Cardiac septum (tissue), 1 donor: ENCODE measurements around the gene MEX3C. TPM values are rescaled to one million over a fixed set of nuclear protein-coding genes. Genes with fewer than 3 reads are reported as not detected.

Experiments used
- DNase-seq: peaks from one replicate; pipeline ENCODE4 v3.0.0-alpha.2; 2020; ENCODE audit warnings: low spot score
- intact Hi-C: fragments of 100-400 bp; cut with DNase I; formaldehyde crosslinking; loops from one replicate; pipeline ENCODE4 v1.14.0; 2022
- total RNA-seq: library from RNA; stranded (reverse); fragmentation: NEBNext Ultra II Directional; extraction: Animal tissue kit (Norgen Biotek cat#: 25700); gene quantifications from one replicate; pipeline ENCODE4 v1.2.1, GENCODE V29; 2021
- donor health status: DM: no; HTN: no; CAD: no.

The MEX3C gene
- total RNA-seq, 1 donor from 2014 or later, result 21.6 TPM

- DNase-seq, result no peak
- intact Hi-C loops, result no loop called here
Measured at GRCh38 chr18:51163543-51163942, 33.9 kb downstream of the MEX3C start.

- DNase-seq, result no peak
- intact Hi-C loops, result no loop called here
Measured at GRCh38 chr18:51162617-51163016, 34.9 kb downstream of the MEX3C start.

- DNase-seq, result no peak
- intact Hi-C loops, result no loop called here
Measured at GRCh38 chr18:51160646-51161045, 36.8 kb downstream of the MEX3C start.

DNA sequence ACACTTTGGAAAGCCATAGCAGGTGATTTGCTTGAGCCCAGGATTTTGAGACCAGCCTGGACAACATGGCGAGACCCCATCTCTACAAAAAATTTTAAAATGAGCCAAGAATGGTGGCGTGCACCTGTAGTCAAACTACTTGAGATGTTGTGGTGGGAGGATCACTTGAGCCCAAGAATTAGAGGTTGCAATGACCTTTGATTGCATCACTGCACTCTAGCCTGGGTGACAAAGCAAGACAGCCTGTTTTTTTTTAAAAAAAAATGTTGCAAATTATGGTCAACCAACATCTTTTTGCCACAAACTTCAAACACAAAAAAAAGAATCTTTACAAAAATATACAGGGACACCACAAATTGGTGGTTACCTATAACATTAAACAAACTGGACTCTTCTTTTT is 40.3 kb downstream of the MEX3C start:
- DNase-seq, result no peak
- intact Hi-C loops, result no loop called here

DNA sequence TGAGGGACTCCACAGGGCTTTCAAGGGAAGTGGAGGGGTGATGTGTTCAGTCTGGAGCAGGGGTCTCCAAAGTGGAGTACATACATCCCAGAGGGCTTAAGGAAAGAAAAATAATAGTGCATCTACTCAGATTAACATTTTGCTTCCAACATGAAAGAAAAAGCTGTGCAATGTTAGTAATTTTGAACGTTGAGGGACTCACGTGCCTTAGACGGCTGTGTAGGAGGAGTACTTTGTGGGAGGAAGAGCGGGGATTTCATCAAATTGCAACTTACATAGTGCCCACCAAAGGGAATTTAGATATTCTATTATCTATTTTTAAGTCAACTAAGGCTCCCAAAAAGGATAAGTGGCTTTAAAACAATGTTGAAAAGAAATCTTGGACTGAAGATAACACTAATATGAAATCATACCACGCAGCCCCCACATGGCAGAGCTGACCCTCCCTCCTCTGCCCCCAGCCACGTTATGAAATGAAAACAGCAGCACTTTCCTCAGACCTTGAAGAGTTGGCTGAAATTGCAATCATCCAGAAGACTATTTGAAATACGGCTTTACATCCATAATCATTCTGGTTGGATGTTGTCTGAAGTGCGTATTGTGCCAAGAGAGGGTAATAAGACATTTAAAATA is 42.9 kb downstream of the MEX3C start:
- intact Hi-C loops, result no loop called here
- no peak for DNase-seq

DNA sequence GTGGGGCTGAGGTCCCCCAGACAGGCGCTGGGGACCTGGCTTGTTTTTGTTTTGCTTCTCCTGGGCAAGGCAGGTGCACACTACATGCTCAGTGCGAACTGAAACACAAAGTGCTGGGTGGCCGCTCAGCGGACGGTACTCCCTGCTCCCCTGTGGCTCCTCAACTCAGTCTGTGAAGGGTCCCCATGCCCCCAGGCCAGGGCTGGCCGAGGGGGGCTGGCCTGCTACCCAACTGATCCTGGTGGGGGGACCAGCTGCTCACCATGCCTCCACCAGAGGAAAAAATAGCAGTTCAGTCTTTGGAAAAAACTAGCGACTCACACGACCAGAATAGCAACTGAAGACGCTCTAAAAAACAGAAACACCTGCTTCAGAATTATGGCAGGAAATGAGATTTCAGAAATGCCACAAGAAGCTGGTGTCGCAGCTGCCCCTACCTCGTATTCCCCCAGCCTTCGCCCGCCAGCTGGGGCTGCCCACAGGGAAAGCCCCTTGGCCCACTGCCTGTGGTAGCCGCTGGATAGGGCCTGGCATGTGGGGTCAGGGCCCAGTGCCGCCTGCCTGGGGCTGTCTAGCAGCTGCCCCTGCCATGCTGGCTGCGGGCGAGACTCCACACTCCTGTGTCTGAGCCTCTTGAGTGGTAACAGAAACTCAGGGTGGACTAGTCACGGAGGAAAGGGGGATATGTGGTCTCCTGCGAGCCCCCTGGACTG is 43.7 kb downstream of the MEX3C start:
- intact Hi-C loops, result no loop called here
- DNase-seq, result peak; percentile 70

GRCh38 chr18:51151568-51152511 is 45.6 kb downstream of the MEX3C start:
- intact Hi-C loops, result no loop called here
- peak; percentile 44 for DNase-seq

GRCh38 chr18:51151185-51151567 is 46.3 kb downstream of the MEX3C start:
- intact Hi-C loops, result no loop called here
- peak; percentile 53 for DNase-seq

GRCh38 chr18:51150113-51150700 is 47.3 kb downstream of the MEX3C start:
- intact Hi-C loops, result no loop called here
- DNase-seq, result peak; percentile 35

DNA sequence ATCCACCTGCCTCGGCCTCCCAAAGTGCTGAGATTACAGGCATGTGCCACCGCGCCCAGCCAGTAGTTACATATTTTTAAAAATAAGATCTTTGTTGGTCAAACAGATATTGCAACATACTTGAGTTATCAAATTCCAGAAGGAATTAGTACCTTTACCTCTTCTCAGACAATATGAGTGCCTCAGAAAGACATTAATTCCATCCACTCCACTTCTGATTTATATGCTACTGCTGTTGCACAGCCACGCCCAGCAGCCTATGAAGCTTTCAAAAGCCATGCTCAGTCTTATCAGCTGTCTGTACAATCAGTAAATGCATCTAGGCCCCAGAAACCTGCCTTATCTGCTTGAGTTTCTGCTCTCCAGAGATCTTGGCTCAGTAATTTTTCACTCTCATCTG is 47.8 kb downstream of the MEX3C start:
- DNase-seq, result peak; percentile 12
- intact Hi-C loops, result no loop called here

DNA sequence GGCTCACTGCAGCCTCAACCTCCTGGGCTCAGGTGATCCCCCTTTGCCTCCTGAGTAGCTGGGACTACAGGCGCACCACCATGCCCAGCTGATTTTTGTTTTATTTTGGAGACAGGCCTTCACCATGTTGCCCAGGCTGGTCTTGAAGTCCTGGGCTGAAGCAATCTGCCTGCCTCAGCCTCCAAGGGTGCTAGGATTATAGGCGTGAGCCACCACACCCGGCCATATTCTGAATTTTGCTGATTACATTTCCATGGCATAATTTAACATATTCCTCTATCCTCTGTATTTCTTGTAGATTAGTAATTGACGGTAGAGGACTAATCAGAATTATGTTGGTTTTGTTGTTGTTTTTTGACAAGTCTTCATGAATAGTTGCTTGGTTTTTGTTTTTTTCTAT is 50.6 kb downstream of the MEX3C start:
- intact Hi-C loops, result no loop called here
- peak; percentile 22 for DNase-seq

GRCh38 chr18:51138936-51139335 is 58.5 kb downstream of the MEX3C start:
- intact Hi-C loops, result no loop called here
- DNase-seq, result peak; percentile 39

GRCh38 chr18:51137891-51138290 is 59.6 kb downstream of the MEX3C start:
- DNase-seq, result peak; percentile 27
- intact Hi-C loops, result no loop called here

GRCh38 chr18:51137026-51137729 is 60.3 kb downstream of the MEX3C start:
- peak; percentile 63 for DNase-seq
- intact Hi-C loops, result no loop called here

GRCh38 chr18:51135795-51136194 is 61.7 kb downstream of the MEX3C start:
- intact Hi-C loops, result no loop called here

GRCh38 chr18:51135364-51135763 is 62.1 kb downstream of the MEX3C start:
- intact Hi-C loops, result no loop called here
- DNase-seq, result peak; percentile 47

More at GRCh38 chr18:51135795-51136194, 61.7 kb downstream of the MEX3C start:
- DNase-seq, result peak; percentile 62

DNA sequence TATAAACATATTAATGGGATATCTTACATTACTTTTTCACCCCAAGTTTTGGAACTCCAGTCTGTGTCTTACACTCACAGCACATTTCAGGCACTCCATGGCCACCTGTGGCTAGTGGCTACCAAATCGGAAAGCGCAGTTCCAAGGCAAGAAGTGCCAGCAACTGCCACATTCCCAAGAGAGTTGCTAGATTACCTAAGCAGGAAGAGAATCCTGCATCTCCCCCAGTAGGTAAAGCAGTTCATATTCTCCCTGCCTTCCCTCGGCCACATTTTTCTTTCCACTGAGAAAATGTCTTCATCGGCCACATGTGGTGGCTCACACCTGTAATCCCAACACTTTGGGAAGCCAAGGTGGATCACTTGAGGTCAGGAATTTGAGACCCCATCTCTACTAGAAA is 62.8 kb downstream of the MEX3C start:
- intact Hi-C loops, result no loop called here

GRCh38 chr18:51133580-51134160 is 63.8 kb downstream of the MEX3C start:
- peak; percentile 14 for DNase-seq
- intact Hi-C loops, result no loop called here

More for the DNA sequence above, 62.8 kb downstream of the MEX3C start:
- peak; percentile 17 for DNase-seq
